Activated effector memory CD4-positive, alpha-beta T cell treated with anti-CD3 and anti-CD28 coated beads, Interleukin-2, amount 50 U/mL, for 16 hours (primary cell): Measurements from ENCODE around the gene PPIL4.

Experiments used
- DNase-seq: peaks from one replicate; pipeline ENCODE4 v3.0.0-alpha.2; 2020

The PPIL4 gene

DNA sequence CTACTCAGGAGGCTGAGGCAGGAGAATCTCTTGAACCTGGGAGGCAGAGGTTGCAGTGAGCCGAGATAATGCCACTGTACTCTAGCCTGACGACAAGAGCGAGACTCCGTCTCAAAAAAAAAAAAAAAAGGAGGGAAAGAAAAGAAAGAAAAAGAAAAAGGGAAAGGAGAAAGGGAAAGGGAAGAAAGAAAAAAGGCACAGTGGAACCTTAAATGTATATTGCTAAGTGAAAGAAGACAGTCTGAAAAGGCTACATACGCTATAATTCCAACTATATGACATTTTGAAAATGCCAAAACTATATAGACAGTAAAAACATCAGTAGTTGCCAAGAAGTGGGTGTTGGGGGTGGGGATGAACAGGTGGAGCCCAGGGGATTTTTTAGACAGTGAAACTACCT, 16.2 kb downstream of the PPIL4 start:
- DNase-seq: no peak

DNA sequence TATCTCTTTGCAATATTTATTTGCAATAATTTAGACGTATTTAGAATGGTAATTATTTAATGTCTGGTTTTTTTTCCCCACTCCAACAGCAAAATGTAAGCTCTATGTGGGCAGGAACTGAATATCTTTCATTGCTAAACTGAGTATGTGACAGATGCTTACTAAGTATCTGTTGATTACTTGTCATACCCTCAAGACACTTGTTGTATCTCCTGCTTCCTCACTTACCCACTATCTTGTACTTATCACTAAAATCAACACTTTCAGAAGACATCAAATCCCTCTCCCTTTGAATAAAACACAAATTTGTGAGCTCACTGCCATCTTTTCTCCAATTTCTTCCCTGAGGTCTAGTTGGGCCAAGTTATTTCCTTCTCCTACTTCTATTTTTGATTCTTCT, 30.3 kb downstream of the PPIL4 start:
- DNase-seq: no peak

DNA sequence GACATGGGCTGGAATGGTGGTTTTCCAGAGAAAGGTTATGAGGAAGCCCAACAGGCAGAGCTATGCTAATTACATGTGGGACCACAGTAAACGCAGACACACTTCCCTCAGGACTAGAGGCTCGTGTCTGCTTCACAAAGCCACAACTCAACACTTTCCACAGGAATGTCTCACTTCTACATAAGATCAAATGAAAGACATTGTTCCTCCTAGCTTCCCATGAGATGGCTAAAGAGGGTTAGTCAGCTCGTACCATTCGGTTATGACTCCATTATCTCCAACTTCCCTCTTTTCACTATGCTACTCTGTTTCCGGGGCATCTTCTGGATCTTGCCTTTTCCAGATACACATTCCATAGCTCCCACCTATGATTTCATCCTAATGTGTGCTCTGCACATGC, 31.9 kb downstream of the PPIL4 start:
- no peak for DNase-seq

DNA sequence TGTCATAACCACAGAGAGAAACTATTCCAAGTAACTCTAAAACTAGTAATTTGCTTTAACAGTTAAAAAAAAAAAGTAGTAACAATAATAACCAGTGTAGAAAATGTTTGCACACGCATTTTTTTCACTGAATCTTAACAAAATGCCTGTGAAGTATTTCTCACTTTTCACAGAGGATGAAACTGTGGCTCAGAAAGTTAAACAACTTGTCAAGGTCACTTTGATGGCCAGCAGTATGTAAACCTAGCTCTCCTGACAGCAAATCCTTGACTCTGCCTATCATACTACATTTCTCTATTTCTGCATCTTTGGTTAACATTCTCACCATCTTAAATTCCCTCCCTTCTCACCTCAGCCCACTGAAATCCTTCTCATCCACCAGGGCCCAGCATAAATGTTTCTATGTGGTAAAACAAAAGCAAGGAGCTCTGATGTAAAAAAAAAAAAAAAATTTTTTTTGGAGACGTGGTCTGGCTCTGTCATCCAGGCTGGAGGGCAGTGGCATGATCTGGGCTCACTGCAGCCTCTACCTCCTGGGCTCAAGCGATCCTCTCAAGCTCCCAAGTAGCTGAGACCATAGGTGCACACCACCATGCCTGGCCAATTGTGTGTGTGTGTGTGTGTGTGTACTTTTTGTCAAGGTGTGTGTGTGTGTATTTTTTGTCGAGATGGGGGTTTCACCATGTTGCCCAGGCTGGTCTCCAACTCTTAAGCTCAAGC, 34.9 kb downstream of the PPIL4 start:
- DNase-seq: no peak

DNA sequence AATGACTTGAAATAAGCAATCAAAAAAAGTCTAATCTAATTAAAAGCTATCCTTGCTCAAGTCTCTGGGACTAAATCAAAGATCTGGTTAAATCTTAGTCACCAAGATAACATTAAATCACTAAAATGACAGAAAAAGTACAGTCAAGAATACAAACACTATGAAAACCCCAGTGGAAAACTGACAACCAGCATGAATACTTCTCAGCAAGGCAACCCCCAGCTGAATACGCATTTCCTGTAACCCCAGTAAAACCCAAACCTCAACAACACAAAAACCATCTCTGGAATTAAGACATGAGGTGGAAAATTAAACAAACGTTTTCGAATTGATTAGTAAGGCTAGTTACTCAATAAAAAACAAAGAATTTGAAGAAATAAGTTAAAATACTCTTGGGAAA, 37.4 kb downstream of the PPIL4 start:
- DNase-seq: peak; percentile 75

DNA sequence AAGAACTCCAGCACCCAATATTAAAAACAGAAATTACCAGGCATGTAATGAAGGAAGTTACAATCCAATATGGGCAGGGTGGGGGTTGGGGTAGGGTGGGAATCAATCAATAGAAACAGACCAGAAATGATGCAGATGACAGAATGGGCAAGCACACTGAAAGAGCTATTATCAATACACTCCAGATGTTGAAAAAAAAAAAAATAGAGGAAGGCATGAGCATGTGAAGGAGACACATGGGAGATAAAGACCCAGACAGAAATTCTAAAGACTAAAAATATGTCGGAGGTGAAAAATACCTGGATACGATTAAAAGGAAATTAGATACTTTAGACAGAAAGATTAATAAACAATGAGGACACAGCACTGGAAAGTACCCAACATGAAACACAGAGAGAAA, 42.0 kb downstream of the PPIL4 start:
- DNase-seq: no peak

DNA sequence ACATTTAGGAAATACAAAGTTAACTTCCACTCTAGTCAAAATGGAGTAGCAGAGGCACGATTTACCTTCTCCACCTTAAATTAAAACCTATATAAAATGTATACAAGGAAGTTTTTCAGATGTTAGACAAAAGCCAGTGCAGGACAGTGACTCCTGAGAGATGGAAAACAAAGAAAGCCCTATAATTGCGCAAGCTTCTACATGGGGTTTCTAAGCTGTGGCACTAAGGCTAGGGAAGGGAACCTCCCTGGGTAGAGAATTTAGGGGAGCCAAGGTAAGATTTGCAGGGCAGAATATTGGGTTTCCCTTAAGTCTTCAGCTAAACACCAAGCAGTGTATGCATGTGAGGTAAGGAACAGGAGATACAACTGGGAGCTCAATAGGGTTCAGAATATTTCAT, 42.6 kb downstream of the PPIL4 start:
- no peak for DNase-seq

DNA sequence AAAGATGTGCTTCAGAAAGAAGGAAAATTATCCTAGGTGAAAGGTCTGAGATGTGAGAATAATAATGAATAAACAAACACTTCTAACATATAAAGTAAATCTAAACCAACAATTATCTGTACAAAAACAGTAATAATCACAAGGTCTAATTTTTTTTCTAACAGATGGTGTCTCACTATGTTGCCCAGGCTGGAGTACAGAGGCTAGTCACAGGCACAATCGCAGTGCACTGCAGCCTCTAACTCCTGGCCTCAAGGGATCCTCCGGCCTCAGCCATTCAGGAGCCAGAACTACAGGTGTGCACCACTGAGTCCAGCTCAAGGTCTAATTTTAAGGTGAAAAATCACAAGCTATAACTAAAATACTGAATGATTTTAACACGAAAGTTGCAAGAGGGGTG, 44.1 kb downstream of the PPIL4 start:
- no peak for DNase-seq

DNA sequence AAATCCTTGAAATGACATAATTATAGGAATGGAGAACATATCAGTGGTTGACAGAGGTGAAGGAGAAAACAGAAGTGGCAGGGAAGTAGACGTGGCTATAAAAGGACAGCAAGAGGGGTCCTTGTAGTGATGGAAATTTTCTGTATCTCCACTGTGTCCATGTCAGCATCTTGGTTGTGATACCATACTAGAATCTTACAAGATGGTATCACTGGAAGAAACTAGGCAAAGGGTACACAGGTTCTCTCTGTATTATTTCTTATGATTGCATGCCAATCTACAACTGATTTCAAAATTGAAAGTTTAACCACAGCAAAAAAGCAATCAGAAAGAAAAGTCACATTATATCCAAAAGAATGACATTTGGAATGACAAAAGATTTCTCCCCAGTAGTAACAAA, 44.6 kb downstream of the PPIL4 start:
- DNase-seq: no peak

DNA sequence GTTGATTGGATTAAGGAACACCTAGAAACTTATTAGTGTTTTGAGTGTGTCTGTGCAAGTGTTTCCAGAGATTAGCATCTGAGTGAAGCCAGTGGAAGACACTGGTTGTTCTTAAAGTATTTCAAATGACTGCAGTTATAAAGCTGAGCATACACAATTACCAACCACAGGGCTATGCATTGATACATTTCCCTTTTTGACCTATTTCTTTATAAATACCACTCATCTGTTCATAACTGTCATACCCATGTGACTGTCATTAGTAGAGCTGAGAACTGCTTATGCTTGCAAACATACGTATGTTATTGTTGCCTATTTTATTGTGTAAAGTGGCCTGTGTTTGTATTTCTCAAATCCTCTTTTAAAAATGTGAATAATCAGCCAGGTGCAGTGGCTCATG, 45.7 kb downstream of the PPIL4 start:
- no peak for DNase-seq

DNA sequence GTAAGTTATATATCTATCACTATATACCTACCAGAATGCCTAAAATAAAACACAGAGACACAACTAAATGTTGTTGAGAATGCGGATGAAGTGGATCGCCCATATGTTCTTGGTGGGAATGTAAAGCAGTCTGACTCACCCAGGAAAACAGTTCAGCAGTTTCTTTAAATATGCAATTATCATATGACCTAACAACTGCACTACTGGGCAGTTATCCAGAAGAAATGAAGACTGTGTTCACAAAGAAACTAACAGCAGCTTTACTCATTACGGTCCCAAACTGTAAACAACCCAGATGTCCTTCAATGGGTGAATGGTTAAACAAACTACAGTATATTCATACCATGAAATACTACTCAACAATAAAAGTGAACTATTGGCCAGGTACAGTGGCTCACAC, 46.8 kb downstream of the PPIL4 start:
- no peak for DNase-seq

DNA sequence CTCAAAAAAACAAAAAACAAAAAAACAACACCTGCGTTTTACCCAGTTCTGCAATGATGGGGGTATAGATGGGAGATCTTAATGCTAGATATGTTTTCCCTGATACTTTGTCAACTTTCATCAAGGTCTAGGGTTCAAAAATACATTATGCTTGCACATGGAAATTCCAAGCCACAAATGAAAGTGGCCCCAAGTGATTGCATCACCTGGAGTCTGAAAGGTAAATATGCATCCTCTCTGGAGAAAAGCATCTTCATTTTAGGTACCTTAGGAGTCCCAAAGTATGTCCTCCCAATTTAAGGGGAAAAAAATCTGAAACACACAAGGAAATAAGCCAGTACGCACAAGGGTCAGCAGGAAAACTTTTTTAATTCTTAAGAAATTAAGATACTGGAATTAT, 48.5 kb downstream of the PPIL4 start:
- no peak for DNase-seq

DNA sequence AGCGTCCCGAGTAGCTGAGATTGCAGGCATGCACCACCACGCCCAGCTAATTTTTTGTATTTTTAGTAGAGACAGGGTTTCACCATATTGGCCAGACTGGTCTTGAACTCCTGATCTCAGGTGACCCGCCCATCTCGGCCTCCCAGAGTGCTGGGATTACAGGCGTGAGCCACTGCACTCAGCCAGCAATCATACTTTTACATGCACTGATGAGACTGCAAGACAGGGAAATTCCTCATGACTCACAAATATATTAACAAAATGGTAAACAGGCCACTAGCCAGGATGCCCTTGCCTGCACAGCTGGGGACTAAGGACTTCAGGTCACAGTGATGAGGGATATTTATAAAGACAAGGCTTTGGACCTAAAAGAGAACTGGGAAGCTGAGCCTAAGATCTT, 49.2 kb downstream of the PPIL4 start:
- DNase-seq: peak; percentile 74

DNA sequence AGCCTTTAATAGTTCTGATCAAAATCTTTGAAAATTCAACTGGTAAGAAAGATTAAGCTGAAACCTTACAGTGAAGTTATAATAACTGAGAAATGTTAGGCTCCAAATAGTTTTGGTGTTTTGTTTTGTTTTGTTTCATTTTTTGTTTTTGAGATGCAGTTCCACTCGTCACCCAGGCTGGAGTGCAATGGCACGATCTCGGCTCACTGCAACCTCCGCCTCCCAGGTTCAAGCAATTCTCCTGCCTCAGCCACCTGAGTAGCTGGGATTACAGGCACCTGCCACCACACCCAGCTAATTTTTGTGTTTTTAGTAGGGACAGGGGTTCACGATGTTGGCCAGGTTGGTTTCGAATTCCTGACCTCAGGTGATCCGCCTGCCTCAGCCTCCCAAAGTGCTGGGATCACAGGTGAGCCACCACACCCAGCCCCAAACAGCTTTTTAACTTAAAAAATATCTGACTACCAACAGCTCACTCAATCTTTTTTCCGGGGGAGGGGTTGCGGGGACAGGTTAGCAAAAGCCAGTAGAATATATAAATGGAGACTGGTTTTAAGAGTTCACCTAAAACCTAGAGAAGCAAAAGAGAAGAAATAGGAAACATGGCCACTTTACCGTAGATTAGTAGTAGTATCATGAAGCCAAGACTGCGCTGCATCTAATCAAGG, 50.4 kb downstream of the PPIL4 start:
- peak; percentile 76 for DNase-seq

DNA sequence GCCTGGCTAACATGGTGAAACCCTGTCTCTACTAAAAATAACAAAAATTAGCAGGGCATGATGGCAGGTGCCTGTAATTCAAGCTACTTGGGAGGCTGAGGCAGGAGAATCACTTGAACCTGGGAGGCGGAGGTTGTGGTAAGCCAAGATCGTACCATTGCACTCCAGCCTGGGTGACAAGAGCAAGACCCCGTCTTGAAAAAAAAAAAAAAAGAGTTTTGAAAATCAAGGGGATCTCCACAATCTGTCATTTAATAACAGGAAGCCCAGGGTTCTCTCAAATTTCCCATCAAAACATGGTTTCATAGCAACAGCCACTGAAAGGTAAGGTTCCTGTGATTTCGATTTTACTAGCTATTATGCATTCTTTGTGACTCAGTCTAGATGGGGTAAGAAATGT, 51.0 kb downstream of the PPIL4 start:
- peak; percentile 86 for DNase-seq

DNA sequence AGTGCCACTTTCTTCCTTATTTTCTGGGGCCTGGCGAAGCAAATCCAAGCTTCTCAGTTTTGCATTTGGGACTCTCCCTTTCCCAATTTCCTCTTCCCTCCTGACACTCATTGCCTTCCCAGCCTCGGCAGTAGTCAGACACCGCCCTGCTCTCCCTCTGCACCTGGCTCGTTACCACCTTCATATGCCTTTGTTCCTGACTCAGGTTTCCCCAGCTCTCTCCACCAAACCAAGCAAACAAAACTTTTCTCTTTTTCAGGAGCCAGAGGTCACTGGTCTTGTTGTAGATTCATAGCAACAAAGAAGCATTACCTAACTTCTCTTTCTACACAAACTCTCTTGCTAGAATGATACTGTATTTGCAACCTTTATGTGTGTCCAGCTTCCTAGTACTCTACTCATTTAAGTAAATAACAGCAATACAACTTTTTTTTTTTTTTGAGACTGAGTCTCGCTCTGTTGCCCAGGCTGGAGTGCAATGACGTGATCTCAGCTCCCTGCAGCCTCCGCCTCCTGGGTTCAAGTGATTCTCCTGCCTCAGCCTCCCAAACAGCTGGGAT, 52.0 kb downstream of the PPIL4 start:
- DNase-seq: no peak

DNA sequence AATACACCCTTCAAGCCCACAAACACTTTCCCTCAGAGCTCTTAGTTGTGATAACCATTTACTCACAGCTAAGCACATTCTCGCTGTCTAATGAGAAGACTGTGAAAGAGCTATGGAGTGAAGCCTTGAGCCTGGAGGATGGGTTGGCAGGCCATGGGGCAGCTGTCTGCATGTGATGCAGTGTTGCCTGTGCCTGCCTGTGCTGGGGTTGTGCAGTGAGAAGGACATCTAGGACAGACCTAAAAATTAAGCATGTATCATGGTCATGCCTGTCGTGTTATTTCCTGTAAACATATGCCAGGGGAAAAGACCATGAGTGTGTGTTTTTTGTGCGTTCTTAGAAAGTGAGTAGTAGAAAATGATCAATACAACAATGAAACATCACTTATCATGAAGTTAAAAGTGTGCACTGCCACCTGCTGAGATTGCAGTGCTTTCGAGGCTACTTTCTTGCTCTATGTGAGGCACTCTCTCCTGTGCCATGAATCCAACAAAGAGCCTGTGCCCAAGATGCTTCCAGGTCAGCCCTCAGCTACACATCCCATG, 53.0 kb downstream of the PPIL4 start:
- peak; percentile 64 for DNase-seq

DNA sequence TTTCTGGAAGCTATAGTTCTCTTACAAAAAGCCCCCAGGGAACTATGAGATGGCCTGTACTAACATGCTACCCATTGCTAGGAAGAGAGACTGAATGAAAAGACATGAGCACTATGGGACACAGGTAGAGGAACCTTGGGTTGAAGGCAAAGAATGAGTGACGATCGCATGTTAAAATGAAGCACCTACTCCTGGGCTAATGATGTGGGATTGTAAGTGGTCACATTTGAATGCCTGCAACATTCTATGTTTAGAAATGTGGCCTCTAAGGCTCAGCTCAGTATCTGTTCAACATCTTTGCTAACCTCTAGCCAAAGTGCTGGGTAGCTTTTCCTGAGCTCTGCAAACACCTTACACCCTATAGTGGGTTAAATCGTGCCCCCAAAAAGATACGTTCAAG, 55.9 kb downstream of the PPIL4 start:
- DNase-seq: no peak

DNA sequence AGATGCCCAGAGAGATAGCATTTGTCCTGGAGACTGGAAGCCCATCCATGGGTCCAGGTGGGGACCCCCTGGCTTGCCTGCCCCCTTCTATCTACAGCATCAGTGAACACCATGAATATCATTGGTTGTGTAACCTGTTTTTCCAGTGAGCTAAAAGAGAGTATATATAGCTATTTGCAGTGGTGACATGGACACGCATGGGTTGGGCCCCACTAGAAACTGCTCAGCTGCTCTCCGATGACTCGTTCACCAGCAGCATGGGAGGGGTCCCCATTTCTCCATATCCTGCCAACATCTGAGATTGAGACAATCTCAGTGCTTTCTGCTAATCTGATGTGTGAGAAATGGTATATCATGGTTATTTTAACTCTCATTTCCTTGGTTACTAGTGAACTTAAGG, 57.0 kb downstream of the PPIL4 start:
- peak; percentile 83 for DNase-seq

DNA sequence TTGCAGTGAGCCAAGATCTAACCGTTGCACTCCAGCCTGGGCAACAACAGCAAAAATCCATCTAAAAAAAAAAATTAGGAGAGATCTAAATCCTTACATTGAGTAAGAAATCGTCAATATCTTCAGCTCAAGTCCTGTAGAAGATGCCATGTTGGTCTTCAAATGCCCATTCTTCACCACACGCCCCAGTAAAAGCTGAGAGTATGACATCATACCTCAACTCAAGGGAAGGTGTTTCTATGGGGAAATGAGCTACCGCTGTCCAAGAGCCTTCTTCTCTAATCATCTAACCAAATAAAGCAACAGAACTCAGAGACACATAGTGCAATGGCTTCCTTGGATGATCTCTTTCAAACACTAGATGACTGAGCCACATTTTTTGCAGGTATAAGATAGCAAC, 58.5 kb downstream of the PPIL4 start:
- DNase-seq: no peak

DNA sequence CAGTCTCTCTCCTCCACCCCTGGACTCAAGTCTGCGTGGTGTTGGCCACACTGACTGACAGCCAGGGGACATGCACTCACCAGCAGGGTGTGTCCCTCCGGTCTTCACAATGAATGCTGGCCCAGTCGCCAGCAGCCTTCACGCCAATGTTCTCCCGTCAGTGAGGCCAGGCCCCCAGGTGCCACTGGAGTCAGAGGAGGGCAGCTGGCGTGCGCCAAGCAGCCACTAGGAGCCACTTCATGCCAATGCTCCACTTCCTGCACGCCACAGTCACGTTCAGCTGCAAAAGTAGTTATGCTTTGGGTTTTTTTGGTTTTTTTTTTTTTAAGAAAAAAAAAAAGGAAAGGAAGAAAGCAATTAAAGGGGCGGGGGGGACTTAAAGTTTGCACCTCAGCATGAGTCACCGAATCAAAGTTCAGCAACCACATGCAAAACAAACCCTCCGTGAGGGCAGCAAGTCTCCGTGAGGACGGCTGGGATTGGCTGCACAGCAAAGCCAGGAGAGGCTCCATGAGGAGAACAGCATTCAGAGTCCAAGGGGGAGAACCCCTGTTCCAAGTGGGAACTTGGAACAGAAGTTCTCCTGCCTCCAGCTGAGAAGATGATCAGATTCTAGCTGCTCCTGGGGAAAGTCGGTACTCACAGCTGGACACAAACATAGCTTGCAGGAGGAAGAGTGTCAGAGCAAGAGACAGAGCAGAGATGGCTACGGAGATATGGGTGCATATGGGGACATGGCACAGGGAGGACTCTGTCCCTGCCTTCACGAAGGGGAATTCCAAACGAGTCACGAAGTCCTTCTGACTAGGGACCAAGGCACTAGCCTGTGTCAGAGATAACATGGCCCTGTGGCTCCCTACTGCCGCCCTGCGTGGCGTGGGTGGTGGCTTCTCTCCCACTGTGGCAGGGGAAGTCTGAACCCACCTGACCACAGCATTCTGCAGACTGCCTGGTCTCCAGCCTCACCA, 60.8 kb downstream of the PPIL4 start, which contains the start of gene ZC3H12D:
TSS of gene ZC3H12D (minus strand) at position 282 of the 968 bp plus-strand sequence. CDS start 10,471 bp downstream, outside the sequence.
- DNase-seq: peak; percentile 94

DNA sequence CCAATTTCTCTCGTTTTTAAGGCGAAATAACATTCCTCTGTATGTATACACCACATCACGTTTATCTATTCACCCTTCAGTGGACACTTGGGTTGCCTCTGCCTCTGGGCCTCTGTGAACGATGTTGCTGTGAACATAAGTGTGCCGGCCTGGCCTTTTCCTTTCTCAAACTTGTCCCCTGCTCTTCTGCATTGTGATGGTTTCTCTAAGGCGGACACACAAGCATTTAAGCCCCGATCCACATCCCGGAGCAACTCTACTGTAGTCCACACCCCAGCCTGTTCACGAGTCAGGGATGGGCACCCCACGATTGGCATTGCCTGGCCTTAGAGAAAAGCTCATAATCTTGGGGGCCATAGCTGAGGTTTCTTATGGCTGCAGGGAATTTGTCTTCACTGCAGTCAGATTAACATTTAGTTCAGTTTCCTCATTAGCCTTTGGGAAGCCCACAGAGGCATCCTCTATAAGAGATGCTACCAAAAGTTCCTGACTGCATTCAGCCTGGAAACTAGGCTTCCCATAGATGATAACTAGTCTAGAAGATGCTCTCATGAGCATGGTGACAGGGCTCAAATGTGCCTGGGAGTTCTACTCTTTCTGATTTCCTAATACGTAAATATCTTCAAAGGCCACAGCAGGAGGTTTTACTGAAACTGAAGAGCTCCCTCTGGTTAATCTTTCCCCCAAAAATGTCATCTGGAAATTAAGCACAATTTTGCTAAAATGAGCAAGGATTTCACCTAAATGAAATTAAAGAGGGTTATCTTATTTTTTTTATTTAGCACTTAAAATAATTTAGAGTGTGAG, 61.8 kb downstream of the PPIL4 start:
- peak; percentile 66 for DNase-seq
